Glomerular endothelial cell (primary cell): ENCODE results near the gene THSD7A. TPM values are rescaled to one million over a fixed set of nuclear protein-coding genes. Genes with fewer than 3 reads are reported as not detected.

ENCODE experiments used
- DNase-seq: peaks from one replicate; pipeline ENCODE4 v3.0.0-alpha.2; 2011; ENCODE audit warnings: low read depth, low spot score; ENCODE audit errors: extremely low read depth
- total RNA-seq: library from RNA; depleted of rRNA; stranded (reverse); fragments of >200 nt; gene quantifications from 2 replicates; pipeline ENCODE4 v1.2.3, GENCODE V29; 2015

Gene THSD7A
- total RNA-seq, result 15.5 and 31.6 TPM in 2 replicates

GRCh38 chr7:11831736-11832495 is at the start of gene THSD7A:
Gene THSD7A, minus strand, starts transcription at chr7:11832198. Its CDS starts 252 bp downstream, at chr7:11831946.
- no peak for DNase-seq

- DNase-seq, result no peak
These were observed 49.7 kb upstream of the THSD7A start for GRCh38 chr7:11881680-11882079.

GRCh38 chr7:11875635-11876034 is 43.6 kb upstream of the THSD7A start:
- no peak for DNase-seq

GRCh38 chr7:11865671-11866070 is 33.7 kb upstream of the THSD7A start:
- DNase-seq, result no peak

- peak; percentile 63 for DNase-seq
These were observed 26.8 kb upstream of the THSD7A start for GRCh38 chr7:11858622-11859302.

GRCh38 chr7:11858026-11858425 is 26.0 kb upstream of the THSD7A start:
- no peak for DNase-seq

GRCh38 chr7:11848251-11848650 is 16.3 kb upstream of the THSD7A start:
- no peak for DNase-seq

- DNase-seq, result no peak
These were observed 15.3 kb upstream of the THSD7A start for GRCh38 chr7:11847336-11847735.

GRCh38 chr7:11846361-11846955 is 14.5 kb upstream of the THSD7A start:
- DNase-seq, result no peak

GRCh38 chr7:11843113-11843765 is 11.2 kb upstream of the THSD7A start:
- DNase-seq, result no peak

GRCh38 chr7:11841657-11842056 is 9.7 kb upstream of the THSD7A start:
- no peak for DNase-seq

GRCh38 chr7:11835260-11835659 is 3.3 kb upstream of the THSD7A start:
- no peak for DNase-seq

GRCh38 chr7:11833431-11833830 is 1.4 kb upstream of the THSD7A start:
- DNase-seq, result no peak

- DNase-seq, result no peak
These were observed 752 bp downstream of the THSD7A start for GRCh38 chr7:11831156-11831735.

GRCh38 chr7:11830582-11831155 is 1.3 kb downstream of the THSD7A start:
- no peak for DNase-seq

GRCh38 chr7:11829954-11830353 is 2.0 kb downstream of the THSD7A start:
- DNase-seq, result no peak

- DNase-seq, result no peak
These were observed 12.1 kb downstream of the THSD7A start for GRCh38 chr7:11819947-11820346.

- no peak for DNase-seq
These were observed 12.7 kb downstream of the THSD7A start for GRCh38 chr7:11819271-11819670.

- no peak for DNase-seq
These were observed 13.7 kb downstream of the THSD7A start for GRCh38 chr7:11818281-11818680.

- DNase-seq, result no peak
These were observed 14.8 kb downstream of the THSD7A start for GRCh38 chr7:11817111-11817740.
